Stomach (tissue), 9 donors: ENCODE data around the gene CHST14. TPM values are rescaled to one million over a fixed set of nuclear protein-coding genes. Genes with fewer than 3 reads are reported as not detected.

Experiments used
- DNase-seq, 2 donors: peaks; one replicate each; pipeline versions ENCODE4 v3.0.0 to v3.0.0-alpha.2; 2013 to 2019
- H3K27ac ChIP-seq, 5 donors: fragments of 200-600 bp in 4 of 5; sonication (generic) in 4 of 5; one replicate each; pipeline ENCODE4 v1.5.1; 2013 to 2019; ENCODE audit warnings: mild to moderate bottlenecking in 1 of 5, moderate library complexity in 1 of 5
- H3K27me3 ChIP-seq, 3 donors: fragments of 200-600 bp; sonication (generic); one replicate each; pipeline ENCODE4 v1.5.1; 2017 to 2019; ENCODE audit warnings: mixed run types in 1 of 3
- H3K36me3 ChIP-seq, 4 donors: fragments of 200-600 bp; sonication (generic); 1 replicate in 3 of 4; 2 replicates in 1 of 4; pipeline ENCODE4 v1.5.1; 2016 to 2019
- H3K4me1 ChIP-seq, 4 donors: fragments of 200-600 bp; sonication (generic); one replicate each; pipeline ENCODE4 v1.5.1; 2016 to 2019
- H3K4me3 ChIP-seq, 4 donors: fragments of 200-600 bp; sonication (generic) in 3 of 4; one replicate each; pipeline ENCODE4 v1.5.1; 2016 to 2019; ENCODE audit warnings: mild to moderate bottlenecking in 1 of 4
- H3K9me3 ChIP-seq, 4 donors: fragments of 200-600 bp; sonication (generic); one replicate each; pipeline ENCODE4 v1.5.1; 2016 to 2019
- CTCF ChIP-seq, 7 experiments: fragments of 450-650 bp in 4 of 7; fragments of 200-600 bp in 3 of 7; sonication (generic) in 3 of 7; IDR thresholded peaks; one replicate each; pipeline ENCODE4 v1.5.1; 2016 to 2019; ENCODE audit warnings: antibody characterized with exemption in 7 of 7, control low read depth in 2 of 7, mild to moderate bottlenecking in 1 of 7
- EP300 ChIP-seq: sonication (generic); formaldehyde crosslinking; IDR thresholded peaks from one replicate; pipeline ENCODE4 v1.6.1; 2017; ENCODE audit warnings: antibody characterized with exemption
- POLR2A ChIP-seq, 4 donors: fragments of 450-650 bp; IDR thresholded peaks; one replicate each; pipeline ENCODE4 v1.6.1; 2016; ENCODE audit warnings: antibody characterized with exemption in 4 of 4, control low read depth in 2 of 4, mild to moderate bottlenecking in 1 of 4, moderate library complexity in 1 of 4
- POLR2AphosphoS5 ChIP-seq, 3 donors: sonication (generic); formaldehyde crosslinking; IDR thresholded peaks; one replicate each; pipeline ENCODE4 v1.6.1; 2016; ENCODE audit warnings: antibody characterized with exemption in 3 of 3
- WGBS, 5 donors: extraction: QIAGEN DNeasy Blood & Tissue Kit in 3 of 5; methylation state at CpG; one replicate each; pipeline versions ENCODE4 v1.1.5 to v1.1.7; 2013 to 2018; 5-methylcytosine and 5-hydroxymethylcytosine counted together
- intact Hi-C: fragments of 100-400 bp; cut with DNase I; formaldehyde crosslinking; loops from one replicate; pipeline ENCODE4 v1.15.1; 2023; ENCODE audit warnings: low total_unique reads
- polyA plus RNA-seq, 3 donors: library from polyadenylated mRNA; stranded (reverse); fragments of 200-250 nt; gene quantifications; one replicate each; pipeline ENCODE4 v1.2.3, GENCODE V29; 2013
- total RNA-seq, 5 donors: library from RNA; depleted of rRNA; stranded (reverse); fragments of >200 nt; gene quantifications; one replicate each; pipeline versions ENCODE4 v1.1.0 to v1.2.3, GENCODE V29; 2014 to 2016
- donor health status: healthy with polysubstance abuse.
- donor health status: Bipolar disorder and iron deficiency.
- donor health status: healthy.

CHST14 gene
- total and polyA plus RNA-seq, 8 donors, result 0.92 to 14.6 (median 5.1) TPM

- H3K36me3 ChIP-seq, result no peaks in the 10 kb centered on the region
- no peak for TF ChIP-seq EP300
- H3K9me3 ChIP-seq, result no peaks in the 10 kb centered on the region
- WGBS, 5 donors, result 0 to 3% (median 1%) methylated on average over 15 to 119 of the region's 119 CpGs
- peak in 1 of 2 donors; percentile 78 for DNase-seq
- H3K4me1 ChIP-seq, result peaks cover 55 to 80% (median 71%) of the 10 kb centered on the region in 4 donors
- intact Hi-C loops, result no loop called here
- peak overlapping the region; percentile 30 to 90 (median 77) for H3K27ac ChIP-seq
- peak overlapping the region; percentile 81 to 96 (median 92) for H3K4me3 ChIP-seq
- H3K27me3 ChIP-seq, result peaks cover 0 to 27% (median 0%) of the 10 kb centered on the region in 3 donors
Measured at GRCh38 chr15:40441565-40442531, 28.9 kb upstream of the CHST14 start.

- Histone ChIP-seq H3K27me3 (peaks cover 0 to 13% (median 0%) of the 10 kb centered on the region in 3 donors), H3K27ac (no peak overlapping the region), H3K4me3 (no peak overlapping the region), H3K36me3 (no peaks in the 10 kb centered on the region), H3K4me1 (peaks cover 54 to 70% (median 62%) of the 10 kb centered on the region in 4 donors), H3K9me3 (no peaks in the 10 kb centered on the region)
- TF ChIP-seq POLR2AphosphoS5 (IDR thresholded peaks at IDR 0.05) (no peak), EP300 (no peak), CTCF (IDR thresholded peaks at IDR 0.05) (no peak), POLR2A (IDR thresholded peaks at IDR 0.05) (no peak)
- DNase-seq, result no peak
- intact Hi-C loops, result no loop called here
- WGBS, 5 donors, result 60 to 79% (median 65%) methylated on average over 4 of the region's 4 CpGs
Measured at GRCh38 chr15:40443255-40443654, 27.5 kb upstream of the CHST14 start.

GRCh38 chr15:40443846-40444245, 26.9 kb upstream of the CHST14 start:
- Histone ChIP-seq H3K4me1 (peaks cover 52 to 66% (median 58%) of the 10 kb centered on the region in 4 donors), H3K36me3 (no peaks in the 10 kb centered on the region), H3K9me3 (no peaks in the 10 kb centered on the region), H3K4me3 (no peak overlapping the region), H3K27ac (no peak overlapping the region), H3K27me3 (peaks cover 0 to 7% (median 0%) of the 10 kb centered on the region in 3 donors)
- intact Hi-C loops, result no loop called here
- TF ChIP-seq CTCF (IDR thresholded peaks at IDR 0.05), result no peak
- no peak for TF ChIP-seq POLR2A (IDR thresholded peaks at IDR 0.05)
- no peak for TF ChIP-seq POLR2AphosphoS5 (IDR thresholded peaks at IDR 0.05)
- no peak for TF ChIP-seq EP300
- 77 to 89% (median 80%) methylated on average over 3 of the region's 3 CpGs for WGBS, 5 donors
- DNase-seq, result no peak

- Histone ChIP-seq H3K36me3 (no peaks in the 10 kb centered on the region), H3K9me3 (no peaks in the 10 kb centered on the region), H3K4me3 (no peak overlapping the region), H3K4me1 (peaks cover 43 to 61% (median 50%) of the 10 kb centered on the region in 4 donors), H3K27me3 (peaks cover 0 to 6% (median 0%) of the 10 kb centered on the region in 3 donors), H3K27ac (no peak overlapping the region)
- no peak for DNase-seq
- 81 to 87% (median 83%) methylated on average over 5 of the region's 5 CpGs for WGBS, 5 donors
- TF ChIP-seq EP300, result no peak
- no peak for TF ChIP-seq CTCF (IDR thresholded peaks at IDR 0.05)
- TF ChIP-seq POLR2A (IDR thresholded peaks at IDR 0.05), result no peak
- TF ChIP-seq POLR2AphosphoS5 (IDR thresholded peaks at IDR 0.05), result no peak
- intact Hi-C loops, result no loop called here
Measured at GRCh38 chr15:40444736-40445135, 26.0 kb upstream of the CHST14 start.
